GM15510 (cell line): ENCODE results near the gene ZFHX3.

Source experiments
- POLR2A ChIP-seq: IDR thresholded peaks from 3 replicates; pipeline ENCODE4 v1.6.1; 2011; ENCODE audit warnings: borderline replicate concordance; ENCODE audit not compliant: insufficient read length; ENCODE audit errors: extremely low read depth

The ZFHX3 gene

DNA sequence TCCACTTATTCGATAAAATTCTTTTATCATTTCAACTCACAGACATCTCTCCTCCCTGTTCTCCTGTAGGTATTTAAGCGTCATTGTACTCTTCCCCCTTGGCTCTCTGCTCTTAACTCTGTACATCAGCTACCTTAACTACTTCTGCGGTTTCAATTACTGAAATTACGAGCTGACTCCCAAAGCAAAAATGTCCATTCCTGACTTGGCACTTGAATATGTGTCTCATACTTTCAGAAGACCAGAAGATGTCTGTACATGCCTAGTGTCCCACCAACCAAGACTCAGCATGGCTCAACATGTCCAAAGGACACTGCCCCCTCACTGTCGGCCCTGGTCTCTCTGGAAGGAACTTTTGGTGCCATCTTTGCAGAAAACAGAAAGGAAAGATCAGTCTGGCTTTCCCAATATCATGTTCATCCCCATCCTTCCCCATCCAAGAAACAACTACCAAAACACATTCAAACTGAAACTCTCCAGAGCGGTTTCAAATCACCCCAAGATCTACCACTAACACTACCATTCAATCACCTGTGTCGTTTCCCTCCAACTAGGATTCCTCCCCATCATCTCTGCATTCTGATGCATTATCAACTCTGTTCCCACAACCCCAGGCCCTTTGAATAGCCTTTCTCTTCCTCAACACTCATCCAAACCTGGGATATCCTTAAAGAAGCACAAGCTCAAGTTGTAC is 74.9 kb downstream of the ZFHX3 start:
- no peak for TF ChIP-seq POLR2A

DNA sequence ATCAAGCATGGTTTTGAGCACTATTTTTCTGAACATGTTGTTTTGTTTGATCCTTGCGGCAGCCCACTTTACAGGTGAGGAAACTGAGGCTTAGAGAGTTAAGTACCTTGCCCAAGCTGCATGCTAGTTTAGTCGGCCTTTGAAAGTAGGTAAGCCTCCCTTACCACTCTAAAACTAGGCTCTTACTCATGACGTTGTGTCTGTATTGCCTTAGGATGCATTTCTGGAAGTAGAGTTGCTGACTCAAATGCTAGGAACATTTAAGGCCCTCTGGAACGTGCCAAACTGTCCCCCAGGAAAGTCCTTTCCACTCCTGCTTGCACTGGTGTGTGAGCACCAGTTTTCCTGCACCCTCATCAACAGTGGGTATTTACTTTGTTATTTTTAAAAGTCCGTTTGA is 76.6 kb downstream of the ZFHX3 start:
- no peak for TF ChIP-seq POLR2A

DNA sequence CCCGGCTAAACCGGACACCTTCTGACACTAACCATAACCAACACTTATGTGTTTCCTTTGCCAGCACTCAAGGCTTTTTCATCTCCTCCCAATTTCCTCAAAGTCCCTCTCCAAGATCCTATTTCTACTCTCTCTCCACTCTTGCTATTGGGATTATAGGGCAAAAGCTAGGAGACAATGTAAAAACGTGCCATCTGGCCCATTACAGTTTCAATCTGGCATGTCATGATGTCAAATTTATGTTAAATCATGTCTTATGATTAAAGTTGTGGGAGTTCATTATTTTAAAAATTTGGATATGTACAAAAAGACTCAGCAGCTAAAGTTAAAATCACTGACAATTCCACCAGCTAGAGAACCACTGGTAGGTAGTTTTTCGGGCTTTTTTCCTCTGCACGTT is 77.3 kb downstream of the ZFHX3 start:
- TF ChIP-seq POLR2A, result no peak

DNA sequence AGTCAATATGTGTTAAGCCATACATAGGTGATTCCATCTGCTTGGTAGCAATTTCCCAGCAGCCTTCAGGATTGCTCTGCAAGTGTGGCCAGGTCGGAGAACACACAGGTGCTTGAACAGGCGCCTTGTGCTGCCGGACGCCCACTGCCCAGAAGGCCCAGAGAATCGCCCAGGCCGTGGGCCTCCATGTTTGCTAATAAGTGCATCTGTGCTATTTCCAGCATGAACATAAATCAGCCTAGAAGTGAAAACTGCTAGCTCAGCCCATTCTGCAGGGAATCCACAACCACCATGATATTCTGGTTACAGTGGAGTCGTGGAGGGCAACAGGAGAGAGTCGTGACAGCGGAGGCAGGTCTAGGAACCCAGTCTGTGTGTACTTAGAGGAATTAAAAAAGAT is 78.1 kb downstream of the ZFHX3 start:
- no peak for TF ChIP-seq POLR2A

DNA sequence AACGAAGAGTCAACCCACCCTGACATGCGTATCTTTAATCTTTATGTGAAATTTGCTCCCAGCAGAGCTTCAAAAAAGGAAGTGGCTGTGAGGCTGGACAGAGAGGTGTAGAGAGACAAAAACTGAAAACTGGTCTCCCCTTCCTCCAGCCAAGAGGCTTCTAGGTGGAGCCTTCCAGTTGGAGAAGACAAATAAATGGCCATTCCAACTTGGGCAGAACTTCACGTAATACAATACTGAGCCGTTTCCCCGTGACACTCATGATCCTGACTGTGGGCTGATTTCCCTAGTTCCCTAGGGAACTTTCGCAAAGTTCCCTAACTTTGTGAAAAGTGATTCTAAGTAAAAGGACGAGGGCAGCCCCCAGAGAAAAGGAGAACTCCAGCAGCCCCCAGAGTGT is 78.8 kb downstream of the ZFHX3 start:
- no peak for TF ChIP-seq POLR2A

DNA sequence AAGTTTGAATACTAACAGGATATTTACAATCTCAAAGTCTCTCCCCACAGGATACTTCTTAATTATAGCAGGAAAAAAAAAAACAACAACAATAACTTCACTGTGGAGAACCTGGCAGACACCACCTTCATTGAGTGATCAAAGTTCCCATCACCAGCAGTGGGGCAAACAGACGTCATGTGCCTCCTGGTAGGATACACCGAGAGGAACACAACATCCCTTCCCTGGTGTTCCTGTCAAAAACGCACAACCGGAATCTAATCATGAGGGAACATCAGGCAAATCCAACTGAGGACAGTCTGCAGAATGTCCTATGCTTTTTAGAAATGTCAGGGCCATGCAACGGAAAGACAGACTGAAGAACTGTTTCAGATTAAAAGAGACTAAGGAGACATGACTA is 80.0 kb downstream of the ZFHX3 start:
- TF ChIP-seq POLR2A, result no peak

DNA sequence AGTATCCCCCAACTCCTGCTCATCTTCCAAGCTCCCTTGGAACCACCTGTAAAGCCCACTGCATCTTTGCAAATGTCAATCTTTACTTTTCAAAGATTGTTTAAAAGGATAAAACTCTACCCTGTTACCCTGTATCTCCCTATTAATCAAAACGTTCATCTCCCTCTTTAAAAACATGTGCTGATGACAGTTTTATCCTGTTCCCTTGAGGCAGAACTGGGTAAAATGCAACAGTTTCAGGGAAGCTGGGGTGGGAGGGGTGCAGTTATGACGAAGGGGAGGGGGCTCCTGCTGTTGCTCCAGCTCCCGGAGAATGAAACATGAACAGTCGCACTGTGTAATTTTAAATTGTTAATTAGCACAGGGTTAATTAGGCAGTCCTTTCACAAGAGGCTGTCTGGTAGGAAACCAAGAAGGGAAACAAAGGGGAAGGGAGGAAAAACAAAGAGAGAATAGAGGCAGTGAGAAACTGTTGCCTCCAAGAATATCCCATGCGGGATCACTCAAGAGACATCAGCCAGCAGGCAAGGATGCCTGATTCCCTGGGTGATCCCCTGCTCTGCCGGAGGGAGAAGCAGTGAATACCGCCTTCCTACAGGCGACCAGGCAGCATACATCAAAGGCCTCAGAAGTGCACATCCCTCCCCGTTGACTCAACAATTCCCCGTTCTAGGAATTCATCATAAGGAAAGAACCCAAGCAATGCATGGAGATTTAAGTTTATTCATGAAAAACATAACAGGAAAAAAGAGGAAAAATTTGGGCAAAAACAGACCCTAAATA is 84.2 kb downstream of the ZFHX3 start:
- no peak for TF ChIP-seq POLR2A

DNA sequence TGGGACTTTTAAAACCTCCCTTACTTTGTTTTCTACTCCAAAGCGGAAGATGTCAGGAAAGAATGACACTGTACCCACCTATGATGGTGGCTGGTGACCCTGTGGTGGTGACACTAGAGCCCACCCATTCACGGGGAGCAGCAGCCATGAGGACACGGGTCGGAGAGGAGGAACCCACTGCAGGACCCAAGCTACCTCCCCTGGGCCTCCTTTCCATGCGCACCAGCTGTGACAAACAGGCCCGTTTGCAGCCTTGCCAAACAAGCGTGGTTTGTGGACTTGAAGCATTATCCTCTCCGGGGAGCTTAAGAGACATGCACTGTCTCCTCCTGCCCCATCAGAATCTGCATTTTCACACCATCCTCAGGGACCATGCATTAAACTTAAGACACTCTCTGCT is 85.6 kb downstream of the ZFHX3 start:
- no peak for TF ChIP-seq POLR2A

DNA sequence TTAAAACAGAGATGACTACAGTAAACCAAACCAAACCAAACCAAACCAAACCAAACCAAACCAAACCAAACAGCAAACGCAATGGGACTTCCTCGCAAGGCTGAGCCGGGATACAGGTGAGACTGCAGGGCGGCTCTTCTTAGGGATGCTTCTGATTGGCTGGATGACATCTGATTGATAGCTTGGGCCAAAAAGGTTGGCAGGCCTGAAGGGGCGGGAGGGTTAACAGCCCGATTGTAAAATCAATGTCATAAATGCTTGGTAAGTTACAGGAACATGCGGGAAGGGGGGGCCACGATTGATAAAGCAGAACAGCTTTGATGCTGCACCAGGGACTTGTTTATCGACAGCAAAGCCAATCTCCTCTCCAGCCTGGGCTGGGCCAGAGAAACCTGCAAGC is 86.1 kb downstream of the ZFHX3 start:
- no peak for TF ChIP-seq POLR2A

DNA sequence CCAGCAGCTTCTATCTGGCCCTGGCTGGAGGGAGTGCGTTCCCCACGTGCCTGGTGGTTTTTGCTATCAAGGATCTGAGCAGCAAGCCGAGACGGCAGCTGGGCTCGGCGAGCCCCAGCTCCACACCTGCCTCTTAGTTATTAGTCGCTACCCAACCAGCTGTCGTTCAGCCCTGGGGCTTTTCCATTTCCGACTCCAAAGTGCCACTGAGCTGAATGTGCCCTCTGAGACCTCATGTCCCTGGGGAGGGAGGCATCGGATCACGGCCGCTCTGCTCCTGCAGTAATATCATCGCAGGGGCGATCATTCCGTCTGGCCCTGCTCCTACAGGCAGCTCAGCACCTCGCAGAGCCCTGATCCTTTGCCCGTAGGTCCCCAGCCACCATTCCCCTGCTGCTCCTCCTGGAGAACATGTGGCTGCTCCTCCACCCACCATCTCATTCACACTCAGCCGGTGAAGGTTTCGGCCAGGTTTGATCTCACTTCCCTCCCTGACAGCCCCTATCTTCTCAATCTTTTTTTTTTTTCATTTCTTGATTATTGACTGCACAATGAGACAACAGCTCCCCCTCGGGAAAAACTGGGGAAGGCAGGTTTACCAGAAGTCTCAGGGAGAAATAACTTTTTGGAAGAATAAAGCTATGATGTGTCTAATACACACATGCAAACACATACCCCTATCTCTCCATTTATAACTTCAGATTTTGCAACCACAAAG is 86.7 kb downstream of the ZFHX3 start:
- TF ChIP-seq POLR2A, result no peak

DNA sequence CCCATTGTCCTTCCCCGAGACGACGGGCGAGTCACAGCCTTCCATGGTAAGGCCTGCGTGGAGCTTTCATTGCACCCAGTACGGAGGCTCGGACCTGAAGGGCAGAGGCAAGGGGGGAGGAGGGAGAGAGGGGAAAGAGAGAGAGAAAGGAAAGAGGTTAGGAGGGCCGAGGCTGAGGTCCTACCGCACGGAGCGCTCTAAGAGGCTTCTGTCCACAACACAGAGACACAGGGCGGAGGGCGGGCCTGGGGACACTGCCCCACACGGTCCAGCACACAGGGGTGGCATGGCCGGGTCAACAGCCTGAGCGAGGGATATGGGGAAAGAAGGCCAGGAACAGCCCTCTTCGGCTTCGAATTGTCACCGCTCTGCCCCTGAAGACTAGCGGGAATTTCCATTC is 87.8 kb downstream of the ZFHX3 start:
- no peak for TF ChIP-seq POLR2A

DNA sequence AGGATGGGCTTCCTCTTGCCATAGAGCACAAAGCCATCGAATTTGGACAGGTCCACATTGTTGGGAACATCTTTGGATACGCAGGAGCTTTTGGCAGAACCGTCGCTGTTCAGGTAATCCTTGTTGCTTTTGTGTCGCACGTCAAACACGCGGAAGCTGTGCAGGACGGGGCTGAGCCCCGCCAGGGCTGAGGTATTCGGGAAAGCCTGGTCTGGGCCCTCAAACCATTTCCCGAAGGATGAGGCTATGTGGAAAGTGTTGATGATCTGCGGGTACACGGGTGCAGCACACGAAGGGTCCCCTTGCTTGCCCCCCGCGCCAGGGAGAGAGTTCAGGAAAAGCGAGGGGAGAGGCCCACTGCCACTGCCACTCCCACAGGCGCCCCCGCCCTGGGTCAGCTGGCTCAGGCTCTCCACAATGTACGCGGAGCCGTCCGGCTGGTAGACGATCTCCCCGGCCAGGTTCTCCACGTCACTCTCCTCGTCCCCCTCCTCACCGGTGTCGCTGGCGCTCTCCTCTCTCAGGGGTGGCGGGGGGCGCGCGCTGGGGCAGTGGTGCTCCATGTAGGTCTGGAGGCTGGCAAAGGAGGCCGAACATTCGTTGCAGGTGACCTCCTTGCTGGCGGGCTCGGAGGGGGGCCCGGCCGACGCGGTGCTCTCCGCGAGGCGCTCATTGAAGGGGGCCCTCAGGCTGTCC is 88.5 kb downstream of the ZFHX3 start:
- no peak for TF ChIP-seq POLR2A

DNA sequence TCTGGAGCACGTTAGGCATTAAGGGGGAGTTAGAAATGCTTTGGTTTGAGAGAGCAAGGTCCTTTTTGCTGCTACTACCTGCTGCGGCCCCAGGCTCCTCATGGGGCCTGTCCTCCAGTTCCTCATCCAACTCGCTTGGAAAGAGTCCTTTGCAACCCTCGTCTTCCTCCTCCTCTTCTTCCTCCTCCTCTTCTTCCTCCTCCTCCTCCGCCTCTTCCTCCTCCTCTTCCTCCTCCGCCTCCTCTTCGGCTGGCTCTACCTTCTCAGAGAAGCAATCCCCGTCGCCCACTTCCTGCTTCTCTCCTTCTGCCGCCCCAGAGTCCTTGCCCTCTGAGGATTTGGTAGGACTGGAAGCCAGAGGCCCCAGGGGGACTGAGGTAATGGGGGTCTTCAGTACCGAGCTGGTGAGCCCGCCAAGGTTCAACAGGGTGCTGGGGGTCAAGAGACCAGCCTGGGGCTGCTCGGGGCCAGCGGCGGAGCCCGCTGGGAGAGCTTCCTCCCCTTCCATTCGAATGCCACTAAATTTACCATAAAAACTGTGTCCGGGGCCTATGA is 89.3 kb downstream of the ZFHX3 start:
- no peak for TF ChIP-seq POLR2A
